ENCODE measurements around the gene LAMC1. TPM values are rescaled to one million over a fixed set of nuclear protein-coding genes. Genes with fewer than 3 reads are reported as not detected.
A peak's percentile ranks its signal among the peaks of the same experiment; 100 is the strongest.

LAMC1 gene
- total RNA-seq, 4 donors from 2014 or later = 387 to 474 (median 408) TPM

GRCh38 chr1:183125279-183125999 lies 102.2 kb downstream of the LAMC1 start:
- 83% methylated on average over 5 of the region's 5 CpGs for WGBS
- TF ChIP-seq POLR2A (IDR thresholded peaks at IDR 0.05; ENCODE audit: low read depth) = no peak
- no peak for TF ChIP-seq POLR2AphosphoS5 (IDR thresholded peaks at IDR 0.05)
- no peak for TF ChIP-seq CTCF (IDR thresholded peaks at IDR 0.05)
- no peak for TF ChIP-seq EP300 (IDR thresholded peaks at IDR 0.05)
- H3K9me3 ChIP-seq = no peaks in the 10 kb centered on the region
- peaks cover 0 to 46% (median 22%) of the 10 kb centered on the region in 4 donors for H3K4me1 ChIP-seq
- no peaks in the 10 kb centered on the region for H3K27me3 ChIP-seq
- H3K36me3 ChIP-seq = peaks cover 55 to 100% (median 95%) of the 10 kb centered on the region in 4 donors
- H3K4me3 ChIP-seq = no peak overlapping the region
- DNase-seq (ENCODE audit: extremely low spot score) = no peak
- intact Hi-C loops (cut with DNase I) = no loop called here
- H3K27ac ChIP-seq (replicated peaks in 1 of 4) = peak overlapping the region; percentile 11 to 66 (median 50)

GRCh38 chr1:183126000-183126366 lies 102.8 kb downstream of the LAMC1 start:
- 94% methylated on average over 5 of the region's 5 CpGs for WGBS
- peaks cover 61 to 100% (median 96%) of the 10 kb centered on the region in 4 donors for H3K36me3 ChIP-seq
- no peaks in the 10 kb centered on the region for H3K9me3 ChIP-seq
- no peak for TF ChIP-seq EP300 (IDR thresholded peaks at IDR 0.05)
- peak overlapping the region; percentile 11 to 66 (median 50) for H3K27ac ChIP-seq (replicated peaks in 1 of 4)
- no peak for DNase-seq (ENCODE audit: extremely low spot score)
- H3K4me3 ChIP-seq = no peak overlapping the region
- peaks cover 0 to 52% (median 26%) of the 10 kb centered on the region in 4 donors for H3K4me1 ChIP-seq
- no peaks in the 10 kb centered on the region for H3K27me3 ChIP-seq
- intact Hi-C loops (cut with DNase I) = no loop called here

DNA sequence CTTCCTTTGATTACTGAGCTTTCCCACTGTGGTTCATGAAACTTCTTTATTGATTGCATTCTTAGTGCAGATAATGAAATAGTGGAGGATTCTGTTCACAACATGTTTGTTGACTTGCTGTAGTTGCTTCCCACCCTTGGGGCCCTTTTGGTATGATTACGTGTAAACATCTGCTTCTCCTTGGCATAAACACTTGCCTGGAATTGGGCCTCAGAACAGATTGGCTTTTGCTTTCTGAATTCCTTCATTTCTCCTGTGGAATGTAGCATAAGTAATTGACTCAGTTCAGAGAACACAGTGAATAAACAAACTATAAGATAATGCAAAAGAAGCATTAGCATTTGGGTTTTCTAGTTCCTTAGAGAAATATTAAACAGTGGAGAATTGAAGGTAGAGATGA lies 103.3 kb downstream of the LAMC1 start:
- no peak for DNase-seq (ENCODE audit: extremely low spot score)
- intact Hi-C loops (cut with DNase I) = no loop called here
- peak overlapping the region; percentile 15 to 66 (median 50) for H3K27ac ChIP-seq (replicated peaks in 1 of 4)
- 60% methylated on average over 1 of the region's 1 CpG for WGBS
- H3K9me3 ChIP-seq = no peaks in the 10 kb centered on the region
- H3K4me1 ChIP-seq = peaks cover 0 to 56% (median 27%) of the 10 kb centered on the region in 4 donors
- TF ChIP-seq EP300 (IDR thresholded peaks at IDR 0.05) (no peak), CTCF (IDR thresholded peaks at IDR 0.05) (no peak), POLR2A (IDR thresholded peaks at IDR 0.05; ENCODE audit: low read depth) (no peak), POLR2AphosphoS5 (IDR thresholded peaks at IDR 0.05) (no peak)
- H3K4me3 ChIP-seq = no peak overlapping the region
- H3K27me3 ChIP-seq = no peaks in the 10 kb centered on the region
- H3K36me3 ChIP-seq = peaks cover 65 to 100% (median 94%) of the 10 kb centered on the region in 4 donors

DNA sequence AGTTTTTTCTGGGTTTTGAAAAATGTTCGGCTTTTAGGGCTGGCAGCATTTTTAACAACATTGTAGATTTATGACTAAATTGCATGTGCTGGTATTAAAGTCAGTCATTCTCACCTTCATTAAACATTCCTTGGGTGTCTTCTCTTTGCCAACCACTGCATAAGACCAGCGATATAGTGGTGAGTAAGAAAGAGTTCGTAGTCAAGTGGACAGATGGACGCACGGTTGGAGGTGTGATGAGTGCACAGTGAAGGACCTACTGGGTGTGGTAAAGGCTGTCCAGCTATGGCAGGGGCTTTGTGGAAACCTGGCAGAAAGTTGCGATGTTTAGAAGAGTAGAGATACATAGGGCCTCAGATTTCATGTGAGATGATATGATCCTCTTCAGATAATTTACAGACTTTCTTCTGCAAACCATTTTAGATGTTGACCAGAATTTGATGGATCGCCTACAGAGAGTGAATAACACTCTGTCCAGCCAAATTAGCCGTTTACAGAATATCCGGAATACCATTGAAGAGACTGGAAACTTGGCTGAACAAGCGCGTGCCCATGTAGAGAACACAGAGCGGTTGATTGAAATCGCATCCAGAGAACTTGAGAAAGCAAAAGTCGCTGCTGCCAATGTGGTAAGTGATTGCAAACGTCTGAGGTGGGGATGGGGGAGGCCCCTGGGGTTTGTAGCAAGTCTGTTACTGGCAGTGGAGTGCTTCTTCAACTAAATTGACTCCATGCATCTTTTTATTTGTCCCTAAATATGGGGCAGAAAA lies 106.9 kb downstream of the LAMC1 start:
- Histone ChIP-seq H3K27ac (replicated peaks in 1 of 4) (peak overlapping the region; percentile 16 to 53 (median 41)), H3K4me1 (peaks cover 0 to 42% (median 26%) of the 10 kb centered on the region in 4 donors), H3K36me3 (peaks cover 70 to 100% (median 93%) of the 10 kb centered on the region in 4 donors), H3K27me3 (no peaks in the 10 kb centered on the region), H3K9me3 (no peaks in the 10 kb centered on the region), H3K4me3 (no peak overlapping the region)
- TF ChIP-seq POLR2AphosphoS5 (IDR thresholded peaks at IDR 0.05) (peak; percentile 11 to 45), POLR2A (IDR thresholded peaks at IDR 0.05; ENCODE audit: low read depth) (no peak)
- WGBS = 87% methylated on average over 15 of the region's 15 CpGs
- DNase-seq (ENCODE audit: extremely low spot score) = no peak
- intact Hi-C loops (cut with DNase I) = no loop called here

DNA sequence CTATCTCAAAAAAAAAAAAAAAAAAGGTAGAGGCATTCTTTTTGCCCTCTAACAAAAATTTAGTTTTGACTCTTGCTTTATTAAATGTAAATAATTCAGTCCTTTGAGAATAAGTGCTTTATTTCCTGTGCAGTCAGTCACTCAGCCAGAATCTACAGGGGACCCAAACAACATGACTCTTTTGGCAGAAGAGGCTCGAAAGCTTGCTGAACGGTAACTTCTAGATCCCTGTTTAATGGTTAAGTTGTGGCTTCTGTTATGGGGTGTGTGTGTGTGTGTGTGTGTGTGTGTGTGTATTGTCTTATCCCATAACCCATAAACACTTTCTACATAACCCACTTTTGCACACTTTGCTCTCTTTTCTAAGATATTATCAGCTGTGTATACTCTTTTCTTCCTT lies 107.9 kb downstream of the LAMC1 start:
- Histone ChIP-seq H3K9me3 (no peaks in the 10 kb centered on the region), H3K4me3 (no peak overlapping the region), H3K27me3 (no peaks in the 10 kb centered on the region), H3K27ac (replicated peaks in 1 of 4) (peak overlapping the region in 3 of 4 donors; percentile 16 to 53 (median 47)), H3K36me3 (peaks cover 78 to 100% (median 93%) of the 10 kb centered on the region in 4 donors), H3K4me1 (peaks cover 0 to 36% (median 17%) of the 10 kb centered on the region in 4 donors)
- intact Hi-C loops (cut with DNase I) = no loop called here
- DNase-seq (ENCODE audit: extremely low spot score) = no peak
- no peak for TF ChIP-seq POLR2A (IDR thresholded peaks at IDR 0.05; ENCODE audit: low read depth)
- TF ChIP-seq POLR2AphosphoS5 (IDR thresholded peaks at IDR 0.05) = no peak
- no peak for TF ChIP-seq EP300 (IDR thresholded peaks at IDR 0.05)
- TF ChIP-seq CTCF (IDR thresholded peaks at IDR 0.05) = no peak
- 72% methylated on average over 2 of the region's 2 CpGs for WGBS
